Measurements from ENCODE around the gene GPN1. TPM values are rescaled to one million over a fixed set of nuclear protein-coding genes. Genes with fewer than 3 reads are reported as not detected.

GPN1 gene
- 35.3 and 43.5 TPM in 2 replicates for total RNA-seq (2021; fragmentation: NEBNext Ultra II Directional; extraction: Animal tissue kit (Norgen Biotek cat#: 25700))
- polyA plus RNA-seq (2011; rRNA removed): 27.6 and 38.7 TPM in 2 replicates
- 47.2 TPM for polyA plus RNA-seq (2011; cell fraction: cytosol; rRNA removed)
- 24.6 TPM for polyA plus RNA-seq (2011; cell fraction: nucleus; rRNA removed)
- polyA plus RNA-seq (2012, experiment 1 of 2): 46.6 to 52.5 TPM (median 49.4 TPM) in 4 replicates
- polyA plus RNA-seq (2012, experiment 2 of 2): 16.0 TPM
- 29.2 TPM for polyA plus RNA-seq (2013, experiment 1 of 2)
- polyA plus RNA-seq (2013, experiment 2 of 2): 28.7 TPM
- 51.3 and 85.5 TPM in 2 replicates for polyA minus RNA-seq (2011; rRNA and poly(A)+ RNA removed)
- 43.5 TPM for polyA minus RNA-seq (2011; cell fraction: cytosol; rRNA and poly(A)+ RNA removed)
- 36.0 TPM for polyA minus RNA-seq (2011; cell fraction: nucleus; rRNA and poly(A)+ RNA removed)
- long read RNA-seq, experiment 1, transcript GPN1-212 (14 exons, 1,832 nt): major isoform, 24 of 47 reads
- long read RNA-seq, experiment 1, partial matches to known transcripts: 16 of 47 reads
- long read RNA-seq, experiment 1, other reads (novel, unspliced or antisense): 7 of 47 reads
- long read RNA-seq, experiment 2, transcript GPN1-212 (14 exons, 1,832 nt): major isoform, 72 of 126 reads
- long read RNA-seq, experiment 2, partial matches to known transcripts: 45 of 126 reads
- long read RNA-seq, experiment 2, other reads (novel, unspliced or antisense): 9 of 126 reads

DNA sequence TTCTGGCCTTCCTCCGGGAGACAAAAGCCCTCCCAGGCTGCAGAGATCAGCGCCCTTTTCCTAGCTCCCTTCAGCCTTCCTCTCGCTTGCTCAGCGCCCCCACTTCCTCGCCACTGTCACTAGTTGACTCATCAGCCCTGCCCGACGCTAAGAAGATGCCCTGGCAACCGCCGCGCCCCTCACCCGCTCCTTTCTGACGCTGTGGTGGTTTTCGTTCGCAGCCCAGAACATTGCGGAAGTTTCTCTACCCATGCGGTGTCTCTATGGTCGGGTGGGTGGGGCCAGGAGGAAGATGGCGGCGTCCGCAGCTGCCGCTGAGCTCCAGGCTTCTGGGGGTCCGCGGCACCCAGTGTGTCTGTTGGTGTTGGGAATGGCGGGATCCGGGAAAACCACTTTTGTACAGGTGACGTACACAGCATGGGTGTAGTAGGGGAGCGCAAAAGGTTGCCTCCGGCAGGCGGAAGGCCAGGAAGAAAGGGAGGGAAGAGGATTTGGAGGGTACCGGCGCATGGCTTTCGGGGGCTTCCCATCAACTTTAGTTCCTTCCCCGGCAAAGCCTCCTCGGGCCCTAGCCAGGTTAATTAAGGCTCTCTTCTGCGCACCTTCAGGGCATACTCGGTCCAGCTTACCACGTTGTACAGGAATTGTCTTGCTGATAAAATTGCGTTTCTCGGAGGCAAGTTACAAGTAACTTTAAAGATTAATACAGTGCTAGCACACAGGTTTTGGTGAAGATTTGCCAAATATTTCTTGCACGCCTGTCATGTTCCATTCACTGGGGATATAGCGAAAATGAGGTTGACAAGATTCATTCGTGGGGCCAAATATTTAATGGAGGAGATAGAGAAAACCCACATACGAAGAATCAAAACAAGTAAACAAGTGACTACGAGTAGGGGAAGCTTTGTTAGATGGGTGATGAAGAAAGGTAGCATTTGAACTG, at the start of gene GPN1, which contains the start of gene CCDC121:
GPN1 (plus strand) TSS at position 284 of the 943 bp plus-strand sequence; CDS start at position 293, 9 bp downstream.
CCDC121 (minus strand) TSS at position 246 of the 943 bp plus-strand sequence. CDS start 1,213 bp downstream, outside the sequence.
- FAIRE-seq: no peak
- peak within 1 kb of the TSS; percentile 97 for H2AFZ ChIP-seq (ENCODE audit: low read length)
- no peaks in the 10 kb centered on the region for H3K9me3 ChIP-seq (ENCODE audit: insufficient read depth in 2 of 2, low read depth in 1 of 2, low read length in 1 of 2)
- peak; percentile 94 for TF ChIP-seq TBP (IDR thresholded peaks at IDR 0.05; ENCODE audit: low read depth, low read length)
- TF ChIP-seq POLR2A (IDR thresholded peaks at IDR 0.05; ENCODE audit: control extremely low read depth in 1 of 2, low read depth in 2 of 2, low read length in 2 of 2): peak; percentile 92 to 95
- TF ChIP-seq RAD21 (IDR thresholded peaks at IDR 0.05 in 1 of 2, conservative IDR thresholded peaks at IDR 0.05 in 1 of 2; ENCODE audit: low read depth in 2 of 2, low read length in 2 of 2): peak in 1 of 2 experiments; percentile 22; a peak in 2 of 4 replicates
- peak; percentile 58; the same call in 1 of the 2 replicates for TF ChIP-seq GABPA (IDR thresholded peaks at IDR 0.05; ENCODE audit: borderline replicate concordance, insufficient read depth, low read length)
- TF ChIP-seq CREB1 (IDR thresholded peaks at IDR 0.05): peak; percentile 67; the same call in 1 of the 2 replicates
- TF ChIP-seq, protein P1, sequence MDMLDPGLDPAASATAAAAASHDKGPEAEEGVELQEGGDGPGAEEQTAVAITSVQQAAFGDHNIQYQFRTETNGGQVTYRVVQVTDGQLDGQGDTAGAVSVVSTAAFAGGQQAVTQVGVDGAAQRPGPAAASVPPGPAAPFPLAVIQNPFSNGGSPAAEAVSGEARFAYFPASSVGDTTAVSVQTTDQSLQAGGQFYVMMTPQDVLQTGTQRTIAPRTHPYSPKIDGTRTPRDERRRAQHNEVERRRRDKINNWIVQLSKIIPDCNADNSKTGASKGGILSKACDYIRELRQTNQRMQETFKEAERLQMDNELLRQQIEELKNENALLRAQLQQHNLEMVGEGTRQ (IDR thresholded peaks at IDR 0.05; ENCODE audit: low read length): no peak

More for the DNA sequence above, at the start of gene GPN1, which contains the start of gene CCDC121:
- ChIA-PET CTCF (ENCODE audit: partially characterized antibody) (interaction anchor here (0.9 to 1.6 kb wide), 2 partner anchors 54 to 187 kb away, joined by 3 to 4 read pairs; no protein-coding TSS in a partner anchor), POLR2A (ENCODE audit: partially characterized antibody) (interaction anchor here (0.6 to 2.2 kb wide), 16 partner anchors 11 to 250 kb away, joined by 3 to 7 read pairs (median 4); partner anchors contain the start of genes IFT172, PPM1G, SLC4A1AP and SUPT7L)
- Histone ChIP-seq H3K23ac (ENCODE audit: insufficient read length) (no peak within 1 kb of the TSS), H2BK5ac (ENCODE audit: low read depth, low read length) (peak within 1 kb of the TSS; percentile 98), H2BK12ac (ENCODE audit: low read depth, low read length) (peak within 1 kb of the TSS; percentile 39; the same call in 1 of the 2 replicates), H3K4ac (replicated peaks; ENCODE audit: insufficient read length, low read depth, low read length) (no peak within 1 kb of the TSS), H2BK20ac (ENCODE audit: low read length) (no peak within 1 kb of the TSS), H3K9ac (replicated peaks in 1 of 4; ENCODE audit: extremely low read depth in 1 of 4, low read depth in 3 of 4, low read length in 3 of 4) (peak within 1 kb of the TSS; percentile 94 to 95 (median 94)), H3K4me2 (ENCODE audit: insufficient read depth in 1 of 2, low read depth in 2 of 2, low read length in 2 of 2) (peak within 1 kb of the TSS; percentile 70 to 79), H3K4me1 (replicated peaks in 1 of 4; ENCODE audit: control insufficient read depth in 3 of 4, insufficient read depth in 4 of 4, low read length in 3 of 4) (peaks cover 0 to 4% (median 2%) of the 10 kb centered on the region in 4 experiments; a peak in 3 of 7 replicates), H4K91ac (replicated peaks; ENCODE audit: insufficient read length, low read length) (peak within 1 kb of the TSS; percentile 96), H3K23me2 (ENCODE audit: low read depth, low read length) (no peaks in the 10 kb centered on the region; the same call in 1 of the 2 replicates), H3K56ac (replicated peaks; ENCODE audit: insufficient read length, low read depth, low read length) (peak within 1 kb of the TSS; percentile 80), H3K79me1 (ENCODE audit: low read depth, low read length) (no peaks in the 10 kb centered on the region), H2AK5ac (ENCODE audit: low read depth, low read length) (no peak within 1 kb of the TSS), H4K20me1 (replicated peaks in 1 of 2; ENCODE audit: control insufficient read depth in 1 of 2, insufficient read depth in 2 of 2, low read length in 2 of 2) (no peaks in the 10 kb centered on the region), H3K36me3 (ENCODE audit: control insufficient read depth in 2 of 4, insufficient read depth in 4 of 4, low read length in 3 of 4) (peaks cover 4 to 24% (median 16%) of the 10 kb centered on the region in 4 experiments; a peak in 7 of 8 replicates), H3K79me2 (ENCODE audit: control insufficient read depth in 1 of 2, insufficient read depth in 2 of 2, low read length in 2 of 2) (peaks cover 0 to 14% of the 10 kb centered on the region in 2 experiments; a peak in 2 of 4 replicates), H3K27me3 (replicated peaks in 1 of 4; ENCODE audit: control insufficient read depth in 3 of 4, extremely low read depth in 1 of 4, insufficient read depth in 3 of 4, low read length in 3 of 4) (no peaks in the 10 kb centered on the region), H4K8ac (ENCODE audit: extremely low read depth, insufficient read depth, low read length) (peak within 1 kb of the TSS; percentile 98; the same call in 1 of the 2 replicates), H3K27ac (ENCODE audit: low read depth, low read length) (peak within 1 kb of the TSS; percentile 84), H2BK15ac (ENCODE audit: low read length) (no peak within 1 kb of the TSS), H3K18ac (ENCODE audit: extremely low read depth, low read length) (peak within 1 kb of the TSS; percentile 92), H2BK120ac (replicated peaks; ENCODE audit: low read depth, low read length) (no peak within 1 kb of the TSS), H4K5ac (ENCODE audit: insufficient read length, low read depth, low read length) (peak within 1 kb of the TSS; percentile 89), H3K14ac (ENCODE audit: insufficient read length) (no peak within 1 kb of the TSS), H3K4me3 (ENCODE audit: extremely low read depth in 1 of 4, insufficient read depth in 2 of 4, low read depth in 3 of 4, low read length in 4 of 4) (peak within 1 kb of the TSS; percentile 84 to 95 (median 92))
- peak; percentile 50 to 89 for DNase-seq (ENCODE audit: low read depth in 1 of 2, low spot score in 2 of 2)
- 7% methylated on average over 42 of the region's 44 CpGs; no CpG with 5 or more reads in 1 of the 2 experiments for WGBS, 2 experiments (ENCODE audit: extremely low coverage in 1 of 2, insufficient coverage in 1 of 2, insufficient read length in 1 of 2, insufficient replicate concordance in 2 of 2, low coverage in 1 of 2, low lambda C conversion rate in 2 of 2, missing lambda C conversion rate in 1 of 2)
